GM18951 (cell line): ENCODE results near the gene KLHL29.

Experiments
- POLR2A ChIP-seq: IDR thresholded peaks from 4 replicates; pipeline ENCODE4 v1.6.1; 2011; ENCODE audit warnings: mild to moderate bottlenecking; ENCODE audit not compliant: insufficient read length, insufficient read depth; ENCODE audit errors: extremely low read depth
- in situ Hi-C: fragments of 300-500 bp; cut with MboI; formaldehyde crosslinking; loops from one replicate; pipeline ENCODE4 v1.12.0; 2022; ENCODE audit warnings: low sequenced_read_pairs, mixed read lengths, inconsistent platforms; ENCODE audit not compliant: unreplicated experiment

The KLHL29 gene

DNA sequence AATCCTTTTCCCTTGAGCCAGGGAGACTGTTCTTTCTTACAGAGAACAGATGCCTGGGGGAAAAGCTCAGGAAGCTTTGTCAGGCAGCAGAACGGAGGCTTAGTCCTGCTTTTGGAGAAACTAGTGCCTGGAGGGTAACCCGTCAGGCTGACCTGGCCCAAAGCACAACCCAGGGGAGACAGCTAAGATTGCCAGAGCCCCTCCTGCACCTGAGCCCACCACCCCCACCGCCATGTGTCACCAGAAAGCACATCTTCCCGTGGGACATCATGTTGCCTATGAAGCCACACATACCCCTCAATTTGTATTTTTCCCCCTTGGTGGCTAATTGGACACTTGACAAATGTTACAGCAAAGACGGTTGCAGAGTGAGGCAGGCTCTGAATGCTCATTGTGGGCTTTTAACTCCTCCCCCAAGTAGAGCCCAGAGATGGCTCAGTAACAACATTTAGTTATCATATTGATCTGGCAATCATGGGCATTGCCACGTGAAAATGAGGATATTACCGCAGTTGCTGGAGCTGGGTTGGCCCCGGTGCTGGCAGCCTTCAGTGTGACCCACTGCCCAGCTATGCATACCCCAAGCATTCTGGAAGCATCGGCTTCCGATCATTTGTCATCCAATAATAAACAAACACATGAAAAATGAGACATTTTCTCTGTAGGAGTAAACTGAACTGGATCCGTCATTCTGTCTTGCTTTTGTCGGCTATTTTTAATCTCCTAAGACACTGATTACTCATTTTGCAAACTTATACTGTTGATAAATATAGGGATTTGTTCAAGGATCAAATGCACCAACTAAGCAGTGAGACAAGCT, 312.5 kb downstream of the KLHL29 start:
- in situ Hi-C loops: no loop called here
- no peak for TF ChIP-seq POLR2A

DNA sequence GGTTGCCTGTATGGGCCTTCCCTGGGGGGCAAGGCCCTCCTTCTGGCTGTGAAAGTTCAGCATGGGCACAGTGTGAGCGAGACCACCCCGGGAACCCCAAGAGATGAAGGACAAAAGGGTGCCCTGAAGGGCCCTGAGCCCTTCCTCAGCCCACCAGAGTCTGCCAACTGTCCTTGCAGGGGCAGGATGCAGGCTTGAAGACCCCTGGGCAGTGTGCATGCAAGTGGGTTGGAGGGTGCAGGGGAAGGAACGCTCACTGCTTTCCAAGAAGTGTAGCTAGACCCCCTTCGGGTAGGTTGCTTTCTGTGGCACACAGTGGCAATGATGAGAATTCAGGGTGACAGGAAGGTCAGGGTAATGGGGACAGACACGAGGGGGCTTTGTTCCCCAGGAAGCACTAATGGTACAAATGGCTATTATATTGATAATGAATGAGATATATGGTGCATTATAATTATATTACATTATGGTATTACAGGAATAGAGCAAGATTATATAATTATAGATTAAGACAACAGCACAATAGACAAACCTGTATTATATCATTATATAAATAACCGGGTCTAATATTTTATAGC, 313.2 kb downstream of the KLHL29 start:
- TF ChIP-seq POLR2A: no peak
- in situ Hi-C loops: no loop called here

DNA sequence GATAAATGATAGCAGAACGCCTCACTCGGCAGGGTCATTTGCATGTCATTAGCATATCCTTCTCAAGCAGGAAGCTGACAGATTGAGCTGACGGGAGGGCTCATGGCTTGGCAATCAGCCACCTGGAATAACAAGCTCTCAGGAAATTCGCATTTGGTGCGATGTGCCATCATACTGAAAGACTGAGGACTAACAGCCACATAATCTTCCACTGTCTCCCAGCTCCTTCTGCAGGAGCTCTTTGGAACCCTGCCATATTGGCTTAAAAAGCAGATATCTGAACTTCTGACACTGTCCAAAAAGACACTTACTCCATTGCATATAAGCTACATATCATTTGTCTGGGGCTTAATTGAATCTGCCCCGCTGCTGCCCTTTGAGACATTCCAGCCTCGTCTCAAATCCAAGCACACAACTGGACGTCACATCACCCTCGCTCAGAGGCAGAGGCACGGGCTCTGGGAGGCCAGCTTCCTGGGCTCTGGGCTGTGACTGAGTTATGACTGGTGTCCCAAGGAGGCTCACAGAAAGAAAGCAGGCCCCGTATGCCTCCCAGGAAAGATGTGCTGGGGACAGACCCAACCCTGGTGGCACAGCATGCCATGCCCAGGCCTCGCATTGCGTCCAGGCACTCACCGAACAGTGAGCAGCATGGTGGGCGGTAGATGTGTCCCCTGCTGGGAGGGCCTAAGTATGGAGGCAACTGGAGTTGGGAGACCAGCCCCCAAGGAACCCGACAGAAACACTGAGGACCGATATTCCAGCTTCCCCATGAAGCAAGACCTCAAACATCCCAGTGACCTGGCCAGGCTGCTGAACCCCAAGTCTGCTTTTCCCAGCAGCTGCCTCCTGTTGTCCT, 314.0 kb downstream of the KLHL29 start:
- in situ Hi-C loops: no loop called here
- TF ChIP-seq POLR2A: no peak

DNA sequence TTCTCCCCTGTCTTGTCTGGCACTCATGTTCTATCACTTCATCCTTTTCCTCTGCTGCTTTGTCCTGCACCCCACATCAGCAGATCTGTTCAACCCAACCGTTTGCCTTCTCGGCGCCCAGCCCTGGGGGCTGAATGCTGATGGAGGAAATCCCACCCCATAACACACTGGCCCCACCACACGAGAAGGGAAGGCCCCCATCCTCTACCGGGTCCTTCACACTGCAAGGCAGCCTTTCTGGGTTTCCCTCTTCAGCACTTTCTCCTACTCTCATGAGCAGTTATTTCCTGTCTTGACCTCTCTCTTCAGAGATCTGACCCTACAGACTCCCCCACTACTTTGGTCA, 314.6 kb downstream of the KLHL29 start:
- in situ Hi-C loops: no loop called here
- TF ChIP-seq POLR2A: no peak

DNA sequence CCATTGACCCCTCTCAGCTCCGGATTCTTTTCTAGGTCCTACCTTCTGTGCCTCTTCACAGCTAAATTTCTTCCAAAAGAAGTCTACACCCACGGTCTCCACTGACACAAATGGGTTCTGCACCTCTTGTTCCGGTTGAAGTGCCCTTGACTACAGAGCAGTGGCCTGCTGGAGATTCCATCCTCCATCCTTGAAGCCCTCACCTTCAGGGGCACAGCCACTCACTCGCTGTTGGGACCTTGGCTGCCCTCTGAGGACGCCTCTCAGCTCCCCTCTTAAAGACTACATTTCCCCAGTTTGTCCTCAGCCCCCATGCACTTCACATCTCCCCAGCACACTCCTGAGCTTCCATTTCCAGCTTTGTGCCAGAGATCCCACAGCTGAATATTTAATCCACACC, 315.6 kb downstream of the KLHL29 start:
- in situ Hi-C loops: no loop called here
- no peak for TF ChIP-seq POLR2A

DNA sequence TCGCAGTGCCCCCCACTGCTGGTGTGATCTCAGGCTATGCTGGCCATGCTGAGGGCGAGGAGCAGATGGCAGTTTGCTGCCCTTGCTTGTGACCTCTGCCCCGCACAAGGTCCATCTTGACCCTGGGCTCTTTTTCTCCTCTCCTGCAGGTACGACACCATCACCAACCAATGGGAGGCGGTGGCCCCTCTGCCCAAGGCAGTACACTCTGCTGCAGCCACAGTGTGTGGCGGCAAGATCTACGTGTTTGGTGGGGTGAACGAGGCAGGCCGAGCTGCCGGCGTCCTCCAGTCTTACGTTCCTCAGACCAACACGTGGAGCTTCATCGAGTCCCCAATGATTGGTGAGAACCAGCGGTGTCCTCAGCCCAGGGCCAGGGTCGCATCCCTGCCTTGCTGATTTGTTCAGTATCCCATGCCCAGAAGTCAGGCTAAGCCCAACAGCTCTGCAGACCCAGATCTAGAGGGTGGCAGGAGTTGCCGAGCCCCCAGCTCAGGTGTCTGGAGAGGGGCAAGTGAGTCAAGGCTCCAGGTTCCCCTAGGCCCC, 318.1 kb downstream of the KLHL29 start:
- in situ Hi-C loops: no loop called here
- no peak for TF ChIP-seq POLR2A

DNA sequence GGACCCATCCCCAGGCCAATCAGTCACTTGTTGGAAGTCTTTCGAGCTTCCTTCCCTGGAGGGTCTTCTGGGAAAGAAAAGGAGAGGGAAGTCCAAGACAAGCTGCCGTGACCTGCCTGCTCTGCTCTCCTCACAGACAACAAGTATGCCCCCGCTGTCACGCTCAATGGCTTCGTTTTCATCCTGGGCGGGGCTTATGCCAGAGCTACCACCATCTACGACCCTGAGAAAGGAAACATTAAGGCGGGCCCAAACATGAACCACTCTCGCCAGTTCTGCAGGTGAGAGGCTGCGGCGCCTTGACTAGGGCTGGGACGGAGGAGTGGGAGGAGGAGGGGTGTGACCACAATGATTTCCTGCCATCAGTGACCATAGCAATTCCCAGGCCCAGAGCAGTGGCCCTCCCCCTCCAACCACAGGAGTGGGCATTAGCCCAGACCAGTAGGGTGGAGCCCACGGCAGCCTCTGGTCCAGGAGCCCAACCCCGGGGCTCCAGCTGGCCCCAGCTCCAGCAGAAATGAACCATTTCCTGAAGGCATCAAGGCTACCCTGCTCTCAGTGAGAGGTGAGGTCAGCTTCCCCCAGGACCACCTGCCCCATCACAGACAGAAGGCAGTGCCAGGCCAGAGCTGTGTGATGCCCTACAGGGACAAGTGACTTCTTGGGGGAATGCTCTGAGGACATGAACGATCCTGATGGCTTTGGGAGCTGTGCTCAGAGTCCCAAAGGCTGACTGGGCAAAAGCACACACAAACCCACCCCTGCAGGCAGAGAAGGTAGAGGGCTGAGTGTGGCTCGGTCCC, 318.8 kb downstream of the KLHL29 start:
- in situ Hi-C loops: no loop called here
- TF ChIP-seq POLR2A: no peak

DNA sequence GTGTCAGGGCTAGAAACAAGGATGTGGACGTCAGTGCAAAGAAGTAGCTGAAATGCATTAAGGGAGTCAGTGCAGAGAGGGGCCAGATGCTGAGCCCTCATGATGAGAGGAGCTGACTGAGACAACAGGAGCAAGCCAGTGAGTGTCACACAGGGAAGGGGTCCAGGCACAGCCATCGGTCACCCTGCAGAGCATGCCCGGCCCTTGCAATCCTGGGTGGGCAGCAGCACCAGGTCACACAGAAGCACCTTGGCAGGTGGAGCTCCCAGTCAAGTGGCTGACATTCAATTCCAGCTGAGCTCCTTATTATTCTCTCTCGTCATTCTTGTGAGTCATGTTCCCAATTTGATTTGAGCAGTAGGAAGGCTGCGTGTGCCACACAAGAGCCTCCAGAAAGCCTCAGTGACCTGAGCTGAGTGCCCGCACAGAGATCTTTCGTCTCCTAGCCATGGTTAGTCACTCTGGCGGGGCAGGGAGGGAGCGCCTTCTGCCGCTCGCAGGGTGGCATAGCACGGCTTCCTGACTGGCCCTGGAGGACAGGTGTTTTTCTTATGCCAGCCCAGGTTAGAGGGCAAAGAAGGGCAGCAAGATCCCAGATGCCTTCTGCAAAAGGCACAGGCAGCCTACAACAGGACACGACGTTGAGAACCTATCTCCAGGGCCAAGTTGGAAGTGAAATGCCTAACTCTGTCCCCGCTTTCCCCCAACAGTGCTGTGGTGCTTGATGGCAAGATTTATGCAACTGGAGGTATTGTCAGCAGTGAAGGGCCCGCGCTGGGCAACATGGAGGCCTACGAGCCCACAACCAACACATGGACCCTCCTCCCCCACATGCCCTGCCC, 321.0 kb downstream of the KLHL29 start:
- no peak for TF ChIP-seq POLR2A
- in situ Hi-C loops: no loop called here

DNA sequence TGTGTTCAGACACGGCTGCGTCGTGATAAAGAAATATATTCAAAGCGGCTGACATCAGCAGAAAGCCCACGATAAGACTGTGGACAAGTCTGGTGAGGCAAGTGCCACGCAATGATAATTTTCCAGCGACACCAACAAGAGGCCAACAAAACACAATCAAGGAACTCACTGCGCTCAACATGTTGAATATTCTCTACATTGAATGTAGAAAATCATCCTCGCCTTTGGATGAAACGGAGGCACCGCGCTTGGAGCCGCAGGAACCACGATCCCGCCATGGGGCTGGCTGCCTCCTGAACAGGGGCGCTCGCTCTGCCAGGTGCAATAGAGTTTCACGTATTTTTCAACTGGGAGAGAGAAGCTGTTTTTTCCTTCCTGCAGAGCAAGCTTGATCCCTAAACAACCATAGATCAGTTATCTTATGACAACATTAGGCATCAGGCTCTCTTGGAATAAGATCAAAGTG, 321.7 kb downstream of the KLHL29 start:
- TF ChIP-seq POLR2A: no peak
- in situ Hi-C loops: no loop called here

DNA sequence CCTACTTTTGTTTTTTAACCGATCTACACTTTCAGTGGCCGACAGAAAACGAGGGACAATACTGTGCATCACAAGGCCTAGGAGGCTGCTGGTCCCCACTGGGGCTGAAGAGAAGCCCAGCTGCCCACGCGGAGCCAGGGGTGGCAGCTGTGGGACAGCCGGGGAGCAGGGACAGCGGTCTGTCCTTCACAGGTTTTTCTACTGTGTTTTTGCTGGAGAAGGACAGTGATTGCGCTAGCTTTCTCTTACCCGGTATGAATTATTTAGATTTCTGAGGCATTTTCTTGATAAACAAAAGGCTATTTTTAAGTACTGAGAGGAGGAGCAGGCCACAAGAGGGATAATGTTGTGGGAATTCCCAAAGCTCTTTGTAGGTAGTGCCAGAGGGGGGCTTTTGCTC, 322.1 kb downstream of the KLHL29 start:
- in situ Hi-C loops: no loop called here
- TF ChIP-seq POLR2A: no peak

DNA sequence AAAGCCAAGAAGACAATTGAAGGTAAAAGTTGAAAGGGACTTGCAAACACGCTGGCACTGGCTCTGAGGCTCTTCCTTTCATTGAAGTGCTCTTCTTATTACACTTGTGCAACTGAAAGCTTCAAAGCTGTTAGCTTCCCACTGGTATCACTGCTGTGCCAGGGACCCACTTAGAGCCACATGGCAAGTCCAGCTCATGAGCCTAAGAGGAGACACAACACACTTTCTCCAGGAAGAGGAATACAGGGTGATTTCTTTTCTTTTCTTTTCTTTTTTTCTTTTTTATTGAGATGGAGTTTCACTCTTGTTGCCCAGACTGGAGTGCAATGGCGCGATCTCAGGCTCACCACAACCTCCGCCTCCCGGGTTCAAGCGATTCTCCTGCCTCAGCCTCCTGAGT, 323.8 kb downstream of the KLHL29 start:
- in situ Hi-C loops: no loop called here
- no peak for TF ChIP-seq POLR2A

DNA sequence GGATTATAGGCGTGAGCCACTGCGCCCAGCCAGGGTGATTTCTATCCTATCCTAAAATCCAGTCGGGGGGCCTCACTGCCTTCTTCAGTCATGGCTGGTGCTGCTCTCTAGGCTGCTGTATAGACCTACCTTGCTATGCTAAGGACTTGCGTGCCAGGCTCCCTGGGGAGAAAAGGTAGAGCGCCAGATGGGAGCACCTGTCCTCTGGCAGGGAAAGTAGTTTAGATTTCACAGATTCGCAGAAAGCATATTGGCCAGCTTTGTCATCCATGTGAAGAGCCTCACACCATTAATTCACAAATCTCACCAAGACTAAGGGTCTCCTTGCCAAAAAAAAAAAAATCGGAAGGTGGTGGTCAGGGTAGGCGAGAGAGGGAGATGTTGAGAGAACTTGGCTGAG, 324.3 kb downstream of the KLHL29 start:
- in situ Hi-C loops: no loop called here
- TF ChIP-seq POLR2A: no peak
